ENCODE data around the gene BORCS6.
"Not testable (repeated sequence)": the region's sequence is repeated elsewhere in the genome, so short reads cannot be mapped to it uniquely, and the experiment has no call there.

Gene BORCS6

DNA sequence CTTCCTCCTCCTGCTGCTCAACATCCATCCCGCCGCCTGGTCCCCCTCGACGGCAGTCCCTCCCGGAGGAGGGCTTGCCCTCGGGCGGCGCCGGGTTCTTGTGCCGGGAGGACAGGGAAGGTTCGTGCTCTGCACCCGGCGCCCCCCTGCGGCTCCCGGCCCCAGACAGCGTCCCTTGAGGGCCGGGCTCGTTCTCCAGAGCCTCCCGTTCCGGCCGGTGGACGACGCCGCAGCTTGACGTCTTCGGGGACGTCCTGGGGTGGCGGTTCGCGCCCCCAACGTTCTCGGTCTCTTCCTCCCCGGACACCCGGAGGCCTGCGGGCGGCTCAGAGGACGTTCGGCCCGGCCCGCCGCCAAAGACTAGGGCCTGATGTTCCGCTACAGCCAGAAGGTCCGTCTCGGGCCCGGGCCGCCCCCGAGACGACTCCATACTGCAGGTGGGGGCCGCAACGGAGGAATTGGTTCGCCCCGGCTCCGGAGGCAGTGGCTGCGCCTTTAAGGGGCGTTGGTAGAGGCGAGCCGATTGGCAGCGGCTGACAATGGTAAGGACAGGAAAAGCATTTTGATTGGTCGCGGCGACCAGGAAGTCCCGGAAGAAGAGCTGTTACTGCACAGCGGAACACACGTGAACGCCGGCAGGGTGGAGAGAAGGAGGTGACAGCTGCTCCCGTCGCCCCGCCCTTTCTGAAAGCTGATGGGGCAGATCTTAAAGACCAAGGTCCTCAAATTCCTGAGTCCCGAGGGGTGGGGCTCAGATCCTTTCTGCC lies at the start of gene BORCS6:
BORCS6 (minus strand) TSS at position 470 of the 767 bp plus-strand sequence; CDS start at position 430, 40 bp downstream.
- peak; percentile 91 to 94 for DNase-seq (ENCODE audit: low read depth in 2 of 2)

DNA sequence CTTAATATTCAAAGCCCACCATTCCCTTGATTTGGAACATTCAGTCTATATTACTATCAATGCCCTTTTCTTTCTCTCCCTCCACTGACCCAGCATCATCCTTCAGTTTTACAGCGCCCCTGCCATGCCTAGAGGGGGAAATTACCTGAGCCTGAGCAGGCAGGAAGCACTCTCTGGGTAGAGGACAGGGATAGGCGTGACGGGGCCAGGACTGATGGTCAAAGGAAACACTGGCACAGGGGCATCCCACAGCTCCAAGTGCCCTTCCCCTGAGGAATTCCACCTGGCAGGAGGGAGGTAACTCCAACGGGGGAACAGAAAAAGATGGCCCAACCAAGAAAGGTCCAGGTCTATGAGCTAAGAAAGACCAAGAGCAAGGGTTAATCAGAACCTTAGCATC lies 47.9 kb upstream of the BORCS6 start:
- DNase-seq (ENCODE audit: low read depth in 2 of 2): no peak

DNA sequence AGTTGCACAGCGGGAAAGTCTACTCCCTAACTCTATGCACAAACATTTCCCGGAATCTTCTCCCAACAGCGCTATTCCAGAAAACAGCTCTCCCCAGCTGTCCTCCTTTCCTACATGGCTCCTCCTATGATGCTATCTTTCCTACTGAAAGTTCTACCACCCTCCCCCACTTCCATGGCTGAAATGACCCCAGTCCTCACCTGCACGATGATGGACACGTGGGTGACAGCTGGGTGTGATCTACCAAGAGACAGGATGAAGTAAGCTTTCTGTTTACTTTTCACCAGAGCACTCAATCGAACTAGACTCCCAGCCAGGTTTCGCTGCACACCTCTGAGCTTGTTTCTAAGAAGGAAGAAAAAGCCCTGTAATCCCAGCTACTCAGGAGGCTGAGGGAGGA lies 47.2 kb upstream of the BORCS6 start:
- DNase-seq (ENCODE audit: low read depth in 2 of 2): no peak

DNA sequence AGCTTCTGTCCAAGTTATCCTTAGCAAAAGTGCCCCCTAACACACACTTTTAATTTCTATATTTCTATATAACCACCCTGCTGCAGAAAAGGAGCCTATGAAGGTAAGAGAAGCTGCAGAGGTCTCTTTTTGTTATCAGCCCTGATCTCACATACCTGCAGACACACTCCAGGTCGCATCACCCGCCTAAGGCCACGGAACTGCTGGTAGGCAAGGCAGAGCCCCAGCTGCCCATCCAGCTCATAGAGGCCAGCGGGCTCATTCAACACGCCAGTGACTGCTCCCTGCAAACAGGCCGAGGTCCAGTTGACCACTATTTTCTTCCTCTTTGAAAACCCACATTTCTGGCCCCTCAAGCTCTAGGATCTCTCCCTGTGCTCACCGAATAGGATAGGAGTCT lies 45.7 kb upstream of the BORCS6 start:
- no peak for DNase-seq (ENCODE audit: low read depth in 2 of 2)

DNA sequence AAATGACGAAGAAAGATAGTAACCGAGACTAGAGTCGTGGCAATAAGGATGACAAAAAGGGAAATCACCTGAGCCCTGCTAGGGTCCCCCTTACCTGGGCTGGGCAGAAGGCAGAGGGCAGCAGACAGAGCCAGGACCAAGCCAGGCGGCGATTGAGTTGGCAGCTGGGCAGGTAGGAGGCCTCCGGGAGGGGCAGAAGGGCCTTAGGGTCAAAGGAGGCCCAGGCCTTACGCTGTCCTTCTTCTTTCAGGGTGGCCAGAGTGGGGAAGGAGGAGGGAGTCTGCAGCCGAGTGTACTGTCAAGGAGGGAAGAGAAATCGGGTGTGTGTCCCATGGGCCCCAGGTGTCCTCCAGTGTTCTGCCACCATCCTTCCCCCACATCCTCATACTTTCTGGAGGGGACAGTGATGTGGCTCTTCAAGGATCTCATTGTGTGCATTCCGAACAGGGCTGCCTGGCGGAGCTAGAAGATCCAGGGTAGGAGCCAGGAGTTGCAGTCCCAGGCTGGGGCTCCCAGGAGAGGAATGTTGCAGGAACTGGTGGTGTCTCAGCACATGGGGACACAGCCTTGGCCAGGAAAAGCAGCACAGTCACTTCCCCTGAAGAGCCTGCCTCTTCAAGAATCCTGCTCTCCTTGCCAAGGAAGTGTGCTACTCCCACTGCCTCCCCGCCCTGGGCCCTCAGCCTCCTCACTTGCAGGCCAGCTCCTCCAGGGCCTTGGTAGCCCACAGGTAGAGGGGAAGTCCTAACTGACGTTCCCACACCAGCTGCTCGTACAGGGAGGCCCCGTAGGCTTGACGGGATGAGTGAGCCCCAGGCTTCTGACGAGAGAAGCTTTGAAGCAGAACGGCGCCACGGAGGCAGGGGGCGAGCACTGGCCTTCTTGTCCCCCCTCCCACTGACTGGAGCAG lies 44.6 kb upstream of the BORCS6 start:
- no peak for DNase-seq (ENCODE audit: low read depth in 2 of 2)

DNA sequence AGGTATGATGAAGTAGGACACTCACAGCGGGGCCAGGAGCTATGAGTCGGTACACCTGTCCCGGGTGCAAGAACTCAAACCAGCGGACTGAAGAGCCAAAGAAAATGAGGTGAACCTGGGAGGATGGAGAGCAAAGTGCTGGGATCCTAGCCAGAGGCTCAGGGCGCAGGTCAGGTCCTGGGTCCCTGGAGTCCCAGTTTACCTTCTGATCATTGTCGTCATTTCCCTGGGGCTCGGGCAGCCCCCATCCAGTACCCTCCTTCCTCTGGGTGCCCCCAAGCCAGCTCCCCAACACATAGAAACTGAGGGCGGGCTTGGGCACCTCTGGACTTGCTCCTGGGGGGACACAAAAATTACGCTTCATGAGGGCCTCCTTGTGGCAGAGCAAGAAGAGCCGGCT lies 41.7 kb upstream of the BORCS6 start:
- no peak for DNase-seq (ENCODE audit: low read depth in 2 of 2)

DNA sequence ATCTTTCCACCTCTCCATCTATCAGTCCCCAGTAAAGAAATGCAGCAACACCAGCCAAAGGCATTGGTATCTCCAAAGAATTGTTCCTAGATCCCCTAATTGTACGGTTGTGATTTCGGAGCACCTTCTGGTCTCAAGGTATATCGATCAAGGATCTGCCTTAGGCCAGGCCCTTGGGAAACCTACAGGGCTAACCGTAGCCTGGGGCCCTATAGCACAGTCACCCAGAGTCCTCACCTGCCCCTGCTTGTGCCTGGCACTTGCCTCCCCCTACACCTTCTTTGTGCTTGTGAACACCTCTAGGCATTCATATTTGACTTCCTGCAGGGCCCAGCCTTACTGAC lies 37.2 kb upstream of the BORCS6 start:
- no peak for DNase-seq (ENCODE audit: low read depth in 2 of 2)

DNA sequence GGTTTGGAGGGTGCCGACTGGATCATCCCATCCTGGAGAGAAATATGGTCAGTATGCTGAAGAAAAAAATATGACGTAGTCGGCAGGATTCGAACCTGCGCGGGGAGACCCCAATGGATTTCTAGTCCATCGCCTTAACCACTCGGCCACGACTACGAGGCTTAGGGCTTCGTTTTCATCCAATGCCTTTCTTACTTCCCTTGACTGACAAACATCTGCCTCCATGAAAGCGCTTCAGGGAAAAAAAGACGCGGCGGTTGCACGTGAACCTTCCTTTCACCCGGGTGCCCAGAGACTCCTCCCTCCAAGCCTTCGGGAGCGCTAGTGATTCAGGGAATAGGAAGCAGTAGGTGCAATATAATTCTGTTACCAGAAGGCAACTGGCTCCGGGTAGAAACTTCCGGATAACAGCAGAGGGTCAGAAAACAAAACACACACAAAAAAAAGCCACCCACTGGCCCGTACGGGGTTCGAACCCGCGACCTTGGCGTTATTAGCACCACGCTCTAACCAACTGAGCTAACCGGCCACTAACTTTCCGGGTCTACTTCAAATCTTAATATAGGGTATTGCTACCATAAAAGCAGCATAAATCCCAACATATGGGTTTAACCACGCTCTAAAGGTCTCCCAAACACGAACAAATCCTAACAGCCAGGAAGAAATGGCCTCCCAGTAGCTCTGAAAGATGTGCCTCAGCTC lies 36.7 kb upstream of the BORCS6 start:
- DNase-seq (ENCODE audit: low read depth in 2 of 2): peak in 1 of 2 donors; percentile 39

DNA sequence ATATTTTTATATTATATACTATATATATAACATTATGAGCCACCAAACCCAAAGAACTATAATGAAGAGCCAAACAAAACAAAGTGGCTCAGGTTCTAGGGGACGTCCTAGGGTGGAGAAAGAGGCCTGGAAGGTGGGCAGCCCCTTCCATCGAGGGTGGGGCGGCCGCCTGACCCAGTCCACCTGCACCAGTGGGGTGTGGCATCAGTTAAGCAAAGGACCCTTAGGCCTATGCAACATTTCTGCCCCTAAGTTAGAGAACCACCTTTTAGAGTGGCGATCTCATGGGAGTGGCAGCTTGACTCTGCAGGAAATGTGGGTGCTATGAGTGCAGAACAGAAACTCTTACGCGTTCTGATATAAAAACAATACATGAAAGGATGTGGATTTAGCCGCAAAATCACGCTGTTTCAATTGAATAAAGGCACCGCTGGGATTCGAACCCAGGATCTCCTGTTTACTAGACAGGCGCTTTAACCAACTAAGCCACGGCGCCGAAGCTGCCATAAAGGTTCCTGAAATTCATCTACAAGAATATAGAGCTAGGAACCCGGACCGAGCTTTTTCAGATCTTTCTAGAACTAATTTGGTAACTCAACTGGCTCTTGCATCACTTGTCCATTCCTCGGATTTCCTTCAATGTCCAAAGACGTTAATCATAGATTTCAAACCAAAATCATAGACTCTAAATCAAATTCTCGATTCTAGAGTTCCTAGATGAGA lies 36.0 kb upstream of the BORCS6 start:
- peak; percentile 61 to 65 for DNase-seq (ENCODE audit: low read depth in 2 of 2)

DNA sequence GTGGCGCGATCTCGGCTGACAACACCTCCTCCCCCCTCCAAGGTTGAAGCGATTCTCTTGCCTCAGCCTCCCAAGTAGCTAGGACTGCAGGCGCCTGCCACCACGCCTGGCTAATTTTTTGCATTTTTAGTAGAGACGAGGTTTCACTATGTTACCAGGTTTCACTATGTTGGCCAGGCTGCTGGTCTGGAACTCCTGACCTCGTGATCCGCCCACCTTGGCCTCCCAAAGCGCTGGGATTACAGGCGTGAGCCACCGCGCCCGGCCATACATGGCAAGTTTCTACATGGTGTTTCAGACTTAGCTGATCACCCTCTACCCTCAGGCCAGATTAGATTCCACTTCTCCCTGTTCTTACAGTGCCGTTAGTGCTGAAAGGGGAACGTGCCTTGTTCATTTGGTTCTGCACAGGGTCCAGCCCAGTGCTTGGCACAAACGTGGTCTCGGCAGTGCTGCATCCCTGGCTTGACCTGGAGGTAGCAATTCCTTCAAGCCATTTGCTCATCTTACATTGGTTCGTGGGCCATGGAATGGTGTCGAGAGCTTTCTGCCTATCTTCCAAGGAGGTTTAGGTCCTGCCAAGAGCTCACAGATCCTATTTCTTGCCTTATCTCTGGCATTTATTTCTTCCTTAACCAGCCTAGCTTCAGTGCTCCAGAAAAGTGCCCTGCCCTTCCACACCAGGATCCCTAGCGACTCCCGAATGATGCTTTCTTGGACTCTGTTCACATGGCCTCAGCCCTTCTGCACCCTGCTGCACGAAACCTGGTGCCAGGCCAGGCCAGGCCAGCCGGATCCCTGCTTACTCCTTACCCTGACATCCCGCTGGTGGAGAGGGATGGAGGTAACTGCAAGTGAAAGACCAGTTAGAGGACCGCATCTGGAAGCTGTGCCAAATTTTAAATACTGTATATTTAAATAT lies 35.2 kb upstream of the BORCS6 start:
- no peak for DNase-seq (ENCODE audit: low read depth in 2 of 2)

DNA sequence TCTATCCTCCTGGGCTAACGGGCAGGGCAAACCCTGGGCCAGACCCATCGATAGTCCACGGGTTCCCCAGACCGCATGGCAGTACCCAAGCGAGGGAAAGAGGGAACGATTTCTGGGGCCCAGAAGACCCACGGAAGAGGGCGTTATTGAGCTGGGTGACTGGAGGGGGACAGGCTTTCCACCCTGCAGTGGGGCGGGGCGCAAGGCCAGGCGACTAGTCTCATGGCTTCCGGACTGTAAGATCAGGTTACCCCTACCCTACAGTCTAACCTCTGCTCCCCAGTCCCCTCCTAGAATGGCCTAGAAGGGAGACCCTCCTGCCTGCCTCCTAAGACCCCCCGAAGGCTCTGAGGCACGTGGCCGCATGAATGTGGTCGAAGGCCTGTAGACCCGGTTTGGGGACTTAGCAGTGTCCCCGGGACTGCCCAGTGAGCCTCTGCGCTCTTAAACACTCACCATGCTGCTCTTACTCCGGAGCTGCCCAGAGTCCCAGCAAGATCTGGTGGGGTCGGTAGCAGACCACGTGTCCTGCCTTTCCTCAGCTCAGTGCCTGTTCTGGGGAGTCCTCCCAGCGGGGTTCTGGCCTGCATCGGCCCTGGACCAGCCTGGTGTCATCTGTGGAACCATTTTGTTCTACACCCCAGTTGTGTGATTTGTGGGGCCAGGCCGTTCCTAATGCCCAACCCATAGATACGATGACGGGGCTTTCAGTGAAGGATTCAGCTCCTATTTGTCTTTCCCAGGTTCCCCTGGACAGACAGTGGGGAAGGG lies 33.6 kb upstream of the BORCS6 start:
- no peak for DNase-seq (ENCODE audit: low read depth in 2 of 2)

DNA sequence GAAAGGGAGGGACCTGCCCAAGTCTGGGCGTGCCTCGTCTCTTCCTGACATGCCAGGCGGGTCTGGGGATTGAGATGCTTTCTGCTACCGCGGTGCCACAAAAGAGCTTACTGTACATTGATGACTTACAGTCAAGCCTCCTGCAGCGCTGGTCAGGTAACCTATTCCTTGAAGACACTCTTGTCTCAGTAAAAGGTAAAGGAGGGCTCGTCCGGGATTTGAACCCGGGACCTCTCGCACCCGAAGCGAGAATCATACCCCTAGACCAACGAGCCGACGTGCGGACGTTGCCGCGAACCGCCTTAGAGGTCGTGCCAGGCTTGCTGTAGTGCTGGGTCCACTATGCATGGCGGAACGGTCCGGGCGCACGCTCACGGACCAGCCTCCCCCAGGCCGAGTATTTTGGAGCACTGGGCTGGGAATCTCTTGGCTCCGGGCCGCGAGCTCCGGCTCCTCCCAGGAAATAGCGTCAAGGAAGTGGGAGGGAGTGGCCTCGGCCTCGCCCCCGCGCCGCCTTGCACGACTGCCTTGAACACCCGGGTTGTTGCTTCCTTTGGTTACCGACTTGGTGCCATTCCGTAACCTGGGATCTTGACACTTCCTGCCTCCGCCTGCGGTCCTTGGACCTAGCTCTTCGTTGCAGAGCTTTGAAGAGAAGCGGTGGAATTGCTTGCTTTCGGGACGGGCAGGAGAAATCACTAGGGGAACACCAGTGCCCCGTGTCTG lies 32.8 kb upstream of the BORCS6 start:
- DNase-seq (ENCODE audit: low read depth in 2 of 2): peak; percentile 82 to 83

DNA sequence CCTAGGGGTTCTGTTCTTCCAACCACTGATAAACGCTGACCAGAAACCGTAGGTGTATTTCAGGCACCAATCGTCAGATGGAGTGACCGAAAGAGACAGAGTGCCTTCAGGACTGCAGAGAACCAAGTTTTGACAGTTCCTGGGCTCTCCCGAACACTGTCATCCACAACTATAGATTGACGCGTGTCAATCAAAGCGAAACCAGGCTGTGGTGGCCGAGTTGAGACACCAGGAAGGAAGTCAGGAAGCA lies 32.3 kb upstream of the BORCS6 start:
- peak in 1 of 2 donors; percentile 61 for DNase-seq (ENCODE audit: low read depth in 2 of 2)

DNA sequence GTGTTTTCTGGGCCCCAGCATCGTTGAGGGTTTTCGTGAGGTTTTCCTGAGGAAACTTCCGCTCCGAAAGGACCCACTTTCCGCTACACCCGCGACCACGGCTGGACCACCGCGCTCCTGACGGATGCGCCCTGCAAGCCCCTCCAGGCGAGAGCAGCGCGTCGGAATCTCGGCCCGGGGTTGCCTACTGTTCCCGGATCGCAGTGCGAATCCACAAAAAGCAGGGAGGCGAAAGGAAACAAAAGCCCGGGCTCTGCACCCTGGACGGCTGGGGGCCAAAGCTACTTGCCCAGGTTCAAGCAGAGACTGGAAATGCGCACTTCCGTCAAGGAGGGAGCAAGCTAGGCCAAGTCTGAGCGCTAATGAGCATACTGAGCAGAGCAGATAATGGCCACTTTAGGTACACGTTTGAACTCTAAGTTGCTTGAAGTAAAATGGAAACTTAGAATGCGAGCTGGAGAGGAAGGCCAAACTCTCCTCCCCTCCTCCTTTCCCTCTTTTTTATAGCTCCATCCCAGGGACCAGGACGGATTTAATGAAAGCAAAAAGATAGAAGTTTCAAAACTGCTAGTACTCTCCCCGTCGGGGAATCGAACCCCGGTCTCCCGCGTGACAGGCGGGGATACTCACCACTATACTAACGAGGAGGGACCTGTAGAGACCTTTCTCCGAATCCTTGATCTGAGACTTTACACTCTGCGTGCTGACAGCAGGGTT lies 31.8 kb upstream of the BORCS6 start:
- DNase-seq (ENCODE audit: low read depth in 2 of 2): peak; percentile 70 to 75

DNA sequence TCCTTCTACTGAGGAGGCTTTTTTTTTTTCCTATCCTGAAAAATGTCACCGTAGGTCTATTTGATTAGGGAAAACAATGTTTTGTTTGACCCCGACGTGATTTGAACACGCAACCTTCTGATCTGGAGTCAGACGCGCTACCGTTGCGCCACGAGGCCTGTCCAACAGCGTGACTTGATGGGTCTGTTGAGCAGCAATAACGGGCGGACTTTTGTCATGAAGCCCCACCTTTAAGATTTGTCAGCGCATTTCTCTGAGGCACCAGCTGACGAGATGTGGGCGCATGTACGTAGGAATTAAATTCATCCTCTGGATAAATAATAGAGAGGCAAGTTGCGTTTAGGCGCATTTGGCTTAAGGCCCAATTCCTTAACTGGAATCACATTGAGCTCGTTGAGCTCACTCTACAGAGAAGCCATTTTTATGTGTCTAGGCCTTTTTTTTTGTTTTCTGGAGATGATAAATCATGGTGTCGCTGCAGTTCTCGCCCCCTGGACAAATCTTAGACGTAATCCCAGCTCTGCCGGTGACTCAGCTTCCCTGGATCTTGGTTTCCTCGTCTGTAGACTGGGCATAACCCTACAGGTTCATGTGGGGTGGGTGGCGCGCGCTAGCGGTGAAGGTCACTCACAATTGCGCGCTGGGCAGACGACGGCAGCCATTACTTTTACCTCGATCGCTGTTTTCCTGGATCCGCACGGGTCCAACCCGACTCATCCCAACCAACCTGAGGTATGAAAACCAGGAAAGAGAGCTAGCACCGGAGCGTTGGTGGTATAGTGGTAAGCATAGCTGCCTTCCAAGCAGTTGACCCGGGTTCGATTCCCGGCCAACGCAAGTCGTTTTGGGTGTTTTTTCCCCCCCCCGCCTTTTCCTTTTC lies 31.0 kb upstream of the BORCS6 start:
- DNase-seq (ENCODE audit: low read depth in 2 of 2): peak; percentile 78 to 84

DNA sequence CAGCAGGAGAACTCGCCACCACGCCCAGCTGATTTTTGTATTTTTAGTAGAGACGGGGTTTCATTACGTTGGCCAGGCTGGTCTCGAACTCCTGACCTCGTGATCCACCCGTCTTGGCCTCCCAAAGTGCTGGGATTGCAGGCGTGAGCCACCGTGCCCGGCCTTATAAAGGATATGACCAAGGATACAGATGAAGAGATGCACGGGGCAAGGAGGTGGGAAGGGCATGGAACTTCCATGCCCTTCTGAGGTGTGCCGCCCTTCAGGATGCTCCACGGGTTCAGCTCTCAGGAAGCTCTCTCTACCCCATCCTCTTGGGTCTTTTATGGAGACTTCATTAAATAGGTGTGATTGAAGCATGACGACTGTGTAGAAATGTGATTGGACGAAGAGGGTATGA lies 24.0 kb upstream of the BORCS6 start:
- not testable (repeated sequence) for DNase-seq (ENCODE audit: low read depth in 2 of 2)

DNA sequence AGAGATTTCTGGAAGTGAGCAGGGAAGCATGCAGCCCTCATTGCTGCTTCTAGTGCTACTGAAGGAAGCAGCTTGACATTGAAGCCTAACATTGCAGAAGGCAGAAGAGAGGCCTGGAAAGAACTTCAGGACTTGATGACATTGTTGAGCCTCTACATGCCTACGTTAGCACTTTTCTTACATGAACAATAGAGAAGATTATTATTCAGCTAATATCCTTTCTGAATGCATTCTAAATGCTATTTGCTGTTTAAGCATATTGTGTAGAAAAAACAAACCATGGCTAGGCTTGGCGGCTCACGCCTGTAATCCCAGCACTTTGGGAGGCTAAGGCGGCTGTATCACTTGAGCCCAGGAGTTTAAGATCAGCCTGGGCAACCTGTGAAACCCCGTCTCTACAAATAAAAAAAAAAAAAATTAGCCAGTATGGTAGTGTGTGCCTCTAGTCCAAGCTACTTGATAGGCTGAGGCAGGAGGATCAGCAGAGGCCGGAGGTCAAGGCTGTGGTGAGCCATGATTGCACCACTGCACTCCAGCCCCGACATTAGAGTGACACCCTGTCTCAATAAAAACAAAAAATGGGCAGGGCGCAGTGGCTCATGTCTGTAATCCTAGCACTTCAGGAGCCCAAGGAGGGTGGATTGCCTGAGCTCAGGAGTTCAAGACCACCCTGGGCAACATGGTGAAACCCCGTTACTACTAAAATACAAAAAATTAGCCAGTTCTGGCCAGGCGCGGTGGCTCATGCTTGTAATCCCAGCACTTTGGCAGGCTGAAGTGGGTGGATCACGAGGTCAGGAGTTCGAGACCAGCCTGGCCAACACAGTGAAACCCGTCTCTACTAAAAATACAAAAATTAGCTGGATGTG lies 22.6 kb upstream of the BORCS6 start:
- DNase-seq (ENCODE audit: low read depth in 2 of 2): no peak

All from stimulated activated CD8-positive, alpha-beta memory T cell treated with anti-CD3 and anti-CD28 coated beads, Interleukin-15, amount 100 ng/mL, for 48 hours (primary cell).